SW 1271 (cell line): Measurements from ENCODE around the gene IRAK3.

Experiments
- DNase-seq, 2 experiments: peaks; one replicate each; lab custom pipeline; 2025; lab: John Stamatoyannopoulos, UW

IRAK3 gene

GRCh38 chr12:66252771-66253170, 63.8 kb downstream of the IRAK3 start:
- DNase-seq = no peak

- no peak for DNase-seq
These were observed 66.7 kb downstream of the IRAK3 start for GRCh38 chr12:66255737-66256136.

- DNase-seq = no peak
These were observed 69.0 kb downstream of the IRAK3 start for GRCh38 chr12:66258011-66258410.

- no peak for DNase-seq
These were observed 73.7 kb downstream of the IRAK3 start for GRCh38 chr12:66262737-66263136.

- no peak for DNase-seq
These were observed 79.5 kb downstream of the IRAK3 start for GRCh38 chr12:66268562-66268961.

GRCh38 chr12:66269142-66269541, 80.1 kb downstream of the IRAK3 start:
- DNase-seq = no peak

GRCh38 chr12:66269757-66270383, 80.9 kb downstream of the IRAK3 start:
- DNase-seq = peak in 1 of 2 experiments; percentile 32

GRCh38 chr12:66270613-66271012, 81.6 kb downstream of the IRAK3 start:
- DNase-seq = no peak

GRCh38 chr12:66272650-66273049, 83.6 kb downstream of the IRAK3 start:
- DNase-seq = no peak

GRCh38 chr12:66273147-66273546, 84.1 kb downstream of the IRAK3 start:
- no peak for DNase-seq

GRCh38 chr12:66275040-66275439, 86.0 kb downstream of the IRAK3 start:
- no peak for DNase-seq

GRCh38 chr12:66279123-66279712, 90.2 kb downstream of the IRAK3 start:
- DNase-seq = peak in 1 of 2 experiments; percentile 10

GRCh38 chr12:66280561-66280960, 91.5 kb downstream of the IRAK3 start:
- DNase-seq = no peak

GRCh38 chr12:66282244-66282643, 93.2 kb downstream of the IRAK3 start:
- DNase-seq = no peak

GRCh38 chr12:66287275-66287674, 98.3 kb downstream of the IRAK3 start:
- no peak for DNase-seq

- no peak for DNase-seq
These were observed 99.1 kb downstream of the IRAK3 start for GRCh38 chr12:66288121-66288520.

- no peak for DNase-seq
These were observed 100.5 kb downstream of the IRAK3 start for GRCh38 chr12:66289485-66289884.

GRCh38 chr12:66290716-66291200, 101.7 kb downstream of the IRAK3 start:
- no peak for DNase-seq

- DNase-seq = no peak
These were observed 107.2 kb downstream of the IRAK3 start for GRCh38 chr12:66296176-66296683.

GRCh38 chr12:66297080-66297479, 108.1 kb downstream of the IRAK3 start:
- no peak for DNase-seq

- no peak for DNase-seq
These were observed 108.9 kb downstream of the IRAK3 start for GRCh38 chr12:66297923-66298322.

GRCh38 chr12:66301944-66302826, 113.2 kb downstream of the IRAK3 start, which contains the start of gene HELB:
HELB (plus strand) TSS chr12:66302493; CDS start chr12:66302604, 111 bp downstream.
- DNase-seq = peak; percentile 90 to 97

GRCh38 chr12:66302827-66303169, 113.8 kb downstream of the IRAK3 start:
- no peak for DNase-seq
